Measurements from ENCODE around the gene MDN1. TPM values are rescaled to one million over a fixed set of nuclear protein-coding genes. Genes with fewer than 3 reads are reported as not detected.

Gene MDN1
- polyA plus RNA-seq, 1 donor from 2014 or later = 7.9 TPM

DNA sequence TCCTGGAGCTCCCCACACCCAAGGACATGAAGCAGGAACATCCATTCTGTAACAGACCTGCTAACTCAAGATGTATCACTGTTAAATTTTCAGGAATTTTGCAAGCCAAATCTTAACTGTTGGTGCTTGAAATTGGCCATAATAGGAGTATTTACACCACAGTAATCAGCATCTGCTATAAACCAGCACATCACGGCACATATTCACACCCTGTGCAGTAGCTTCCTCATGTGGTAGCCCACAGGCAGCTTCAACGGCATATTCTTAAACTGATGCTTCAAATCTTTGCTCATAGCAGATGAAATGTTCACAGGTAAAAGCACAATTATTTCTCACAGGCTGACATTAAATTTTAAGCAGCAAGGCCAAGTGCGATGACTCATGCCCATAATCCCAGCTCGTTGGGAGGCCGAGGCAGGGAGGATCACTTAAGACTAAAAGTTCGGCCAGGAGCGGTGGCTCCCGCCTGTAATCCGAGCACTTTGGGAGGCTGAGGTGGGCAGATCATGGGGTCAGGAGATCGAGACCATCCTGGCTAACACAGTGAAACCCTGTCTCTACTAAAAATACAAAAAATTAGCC lies 137.5 kb downstream of the MDN1 start:
- H3K27ac Mint-ChIP-seq = no peak overlapping the region
- H3K4me1 Mint-ChIP-seq = no peaks in the 10 kb centered on the region
- peaks cover 7% of the 10 kb centered on the region for H3K36me3 Mint-ChIP-seq
- no peaks in the 10 kb centered on the region for H3K9me3 Mint-ChIP-seq
- no peaks in the 10 kb centered on the region for H3K27me3 Mint-ChIP-seq
- no peak overlapping the region for H3K4me3 Mint-ChIP-seq

- no peak overlapping the region for H3K4me3 Mint-ChIP-seq
- H3K27ac Mint-ChIP-seq = no peak overlapping the region
- H3K4me1 Mint-ChIP-seq = no peaks in the 10 kb centered on the region
- H3K36me3 Mint-ChIP-seq = peaks cover 7% of the 10 kb centered on the region
- no peaks in the 10 kb centered on the region for H3K27me3 Mint-ChIP-seq
- no peaks in the 10 kb centered on the region for H3K9me3 Mint-ChIP-seq
Measured at GRCh38 chr6:89680551-89680950, 139.0 kb downstream of the MDN1 start.

- Mint-ChIP-seq H3K36me3 (peaks cover 7% of the 10 kb centered on the region), H3K4me1 (no peaks in the 10 kb centered on the region)
Measured at GRCh38 chr6:89680150-89680549, 139.4 kb downstream of the MDN1 start.

GRCh38 chr6:89679215-89680120 lies 140.1 kb downstream of the MDN1 start:
- Mint-ChIP-seq H3K27me3 (no peaks in the 10 kb centered on the region), H3K4me1 (no peaks in the 10 kb centered on the region), H3K4me3 (no peak overlapping the region), H3K27ac (peak overlapping the region in 1 of 3 donors; percentile 46), H3K9me3 (no peaks in the 10 kb centered on the region), H3K36me3 (peaks cover 7% of the 10 kb centered on the region)

More at GRCh38 chr6:89680150-89680549, 139.4 kb downstream of the MDN1 start:
- Mint-ChIP-seq H3K4me3 (no peak overlapping the region), H3K9me3 (no peaks in the 10 kb centered on the region), H3K27me3 (no peaks in the 10 kb centered on the region), H3K27ac (no peak overlapping the region)

DNA sequence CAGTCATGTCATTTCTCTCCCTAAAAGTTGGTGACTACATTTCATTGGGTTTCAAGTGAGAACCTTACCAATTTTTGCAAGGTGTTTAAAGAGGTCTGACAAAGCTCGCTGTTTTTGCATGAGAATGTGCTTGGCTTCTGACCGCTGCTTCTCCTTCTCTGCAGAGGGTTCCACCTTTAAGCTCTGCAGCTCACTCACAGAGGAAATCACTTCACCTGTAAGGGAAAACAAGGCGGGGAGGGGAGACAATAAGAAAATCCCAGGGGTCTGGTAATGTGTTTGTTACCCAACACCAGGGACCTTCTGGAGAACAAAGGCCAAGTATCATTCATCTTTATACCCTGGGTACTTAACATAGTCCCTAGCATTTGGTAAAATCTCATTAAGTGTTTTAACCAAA lies 141.1 kb downstream of the MDN1 start:
- peaks cover 7% of the 10 kb centered on the region for H3K36me3 Mint-ChIP-seq
- H3K4me3 Mint-ChIP-seq = no peak overlapping the region
- no peaks in the 10 kb centered on the region for H3K9me3 Mint-ChIP-seq
- no peaks in the 10 kb centered on the region for H3K4me1 Mint-ChIP-seq
- H3K27ac Mint-ChIP-seq = no peak overlapping the region
- no peaks in the 10 kb centered on the region for H3K27me3 Mint-ChIP-seq

- Mint-ChIP-seq H3K36me3 (peaks cover 14% of the 10 kb centered on the region), H3K4me3 (no peak overlapping the region), H3K27ac (no peak overlapping the region), H3K9me3 (no peaks in the 10 kb centered on the region), H3K27me3 (no peaks in the 10 kb centered on the region), H3K4me1 (no peaks in the 10 kb centered on the region)
Measured at GRCh38 chr6:89675949-89676748, 143.4 kb downstream of the MDN1 start.

GRCh38 chr6:89670935-89671565 lies 148.5 kb downstream of the MDN1 start:
- peaks cover 7% of the 10 kb centered on the region for H3K36me3 Mint-ChIP-seq
- no peak overlapping the region for H3K4me3 Mint-ChIP-seq
- peak overlapping the region in 1 of 3 donors; percentile 47 for H3K27ac Mint-ChIP-seq
- H3K9me3 Mint-ChIP-seq = no peaks in the 10 kb centered on the region
- no peaks in the 10 kb centered on the region for H3K27me3 Mint-ChIP-seq
- no peaks in the 10 kb centered on the region for H3K4me1 Mint-ChIP-seq

GRCh38 chr6:89669002-89669401 lies 150.6 kb downstream of the MDN1 start:
- Mint-ChIP-seq H3K9me3 (no peaks in the 10 kb centered on the region), H3K4me3 (no peak overlapping the region), H3K27ac (no peak overlapping the region), H3K36me3 (peaks cover 9% of the 10 kb centered on the region), H3K4me1 (no peaks in the 10 kb centered on the region), H3K27me3 (no peaks in the 10 kb centered on the region)

DNA sequence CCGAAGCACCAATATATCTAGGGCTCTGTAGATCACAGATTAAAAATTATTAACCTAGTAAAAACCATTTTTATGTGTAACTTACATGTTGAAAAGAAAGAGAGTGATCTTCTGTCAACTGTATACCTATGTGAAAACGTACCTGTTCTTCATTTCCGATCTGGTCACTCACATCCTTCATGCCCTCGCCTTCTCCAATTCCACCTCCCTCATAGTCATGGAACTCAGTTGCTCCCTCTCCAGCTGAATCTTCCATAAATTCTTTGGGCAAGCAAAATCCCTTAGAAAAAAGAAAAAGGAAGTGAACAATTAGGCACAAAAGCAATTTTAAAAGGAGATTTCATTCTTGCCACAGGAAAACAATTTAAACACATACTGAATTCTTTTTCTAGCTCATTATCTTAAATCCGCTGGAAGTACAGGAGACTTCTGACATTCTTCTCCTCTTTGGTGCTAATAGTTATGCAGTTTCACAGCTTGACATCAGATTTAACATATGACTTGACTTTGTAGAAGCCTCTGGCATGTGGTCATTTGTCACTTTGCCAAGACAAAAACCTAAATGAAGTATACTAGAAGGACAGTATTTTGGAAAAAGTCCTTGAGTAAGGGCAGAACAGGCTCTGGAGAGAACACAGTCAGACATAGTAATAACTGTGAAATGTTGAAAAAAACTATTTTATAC lies 151.6 kb downstream of the MDN1 start:
- Mint-ChIP-seq H3K9me3 (no peaks in the 10 kb centered on the region), H3K4me3 (no peak overlapping the region), H3K27ac (no peak overlapping the region), H3K27me3 (no peaks in the 10 kb centered on the region), H3K36me3 (peaks cover 9% of the 10 kb centered on the region), H3K4me1 (peaks cover 0 to under 1% (median 0%) of the 10 kb centered on the region in 3 donors)

GRCh38 chr6:89662659-89663223 lies 156.9 kb downstream of the MDN1 start:
- Mint-ChIP-seq H3K4me3 (no peak overlapping the region), H3K27ac (peak overlapping the region in 1 of 3 donors; percentile 49), H3K9me3 (no peaks in the 10 kb centered on the region), H3K4me1 (peaks cover 0 to 2% (median 0%) of the 10 kb centered on the region in 3 donors), H3K27me3 (no peaks in the 10 kb centered on the region), H3K36me3 (peaks cover 6% of the 10 kb centered on the region)

DNA sequence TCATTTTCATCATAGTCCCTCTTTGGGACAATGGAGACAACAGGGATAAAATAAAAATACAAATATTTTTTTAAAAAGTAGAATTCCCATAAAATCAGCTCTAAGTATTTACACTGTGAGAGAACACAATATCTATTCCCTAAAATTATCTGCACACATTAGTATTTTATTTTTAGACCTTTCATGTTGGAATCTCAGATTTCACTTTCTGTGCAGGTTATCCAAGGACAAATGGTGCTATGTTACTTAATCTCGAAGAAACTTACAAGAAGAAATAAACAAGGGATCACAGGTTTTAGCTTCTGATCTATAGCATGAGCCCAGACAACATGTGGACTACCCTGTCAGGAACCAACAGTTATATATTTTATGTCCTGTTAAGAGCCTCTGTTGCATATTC lies 158.0 kb downstream of the MDN1 start:
- Mint-ChIP-seq H3K27me3 (no peaks in the 10 kb centered on the region), H3K27ac (peak overlapping the region in 1 of 3 donors; percentile 47)

GRCh38 chr6:89660981-89661380 lies 158.6 kb downstream of the MDN1 start:
- Mint-ChIP-seq H3K4me1 (peaks cover 0 to 2% (median 0%) of the 10 kb centered on the region in 3 donors), H3K9me3 (no peaks in the 10 kb centered on the region), H3K36me3 (peaks cover 10% of the 10 kb centered on the region), H3K4me3 (no peak overlapping the region), H3K27ac (no peak overlapping the region), H3K27me3 (no peaks in the 10 kb centered on the region)

More for the DNA sequence above, 158.0 kb downstream of the MDN1 start:
- H3K9me3 Mint-ChIP-seq = no peaks in the 10 kb centered on the region
- peaks cover 0 to 2% (median 0%) of the 10 kb centered on the region in 3 donors for H3K4me1 Mint-ChIP-seq
- H3K36me3 Mint-ChIP-seq = peaks cover 10% of the 10 kb centered on the region
- H3K4me3 Mint-ChIP-seq = no peak overlapping the region

- peaks cover 5% of the 10 kb centered on the region for H3K36me3 Mint-ChIP-seq
- H3K9me3 Mint-ChIP-seq = no peaks in the 10 kb centered on the region
- peak overlapping the region in 1 of 3 donors; percentile 44 for H3K27ac Mint-ChIP-seq
- H3K4me3 Mint-ChIP-seq = no peak overlapping the region
- no peaks in the 10 kb centered on the region for H3K4me1 Mint-ChIP-seq
- H3K27me3 Mint-ChIP-seq = no peaks in the 10 kb centered on the region
Measured at GRCh38 chr6:89657445-89658158, 162.0 kb downstream of the MDN1 start.

All from IgD-negative memory B cell (primary cell).